A673 (cell line): Measurements from ENCODE around the gene CCDC13.

Experiments
- CTCF ChIP-seq: fragments of 300-800, 200-600 bp; sonication (generic); conservative IDR thresholded peaks from 2 replicates; pipeline ENCODE4 v1.5.1; 2017; ENCODE audit warnings: low read depth, mild to moderate bottlenecking, antibody characterized with exemption, low read length, moderate library complexity, mixed read lengths
- EZH2 ChIP-seq: fragments of 200-600 bp; sonication (generic); IDR thresholded peaks from 2 replicates; pipeline ENCODE4 v1.6.1; 2017; ENCODE audit warnings: borderline replicate concordance, low read depth, mild to moderate bottlenecking, mixed read lengths, antibody characterized with exemption, low read length; ENCODE audit not compliant: poor library complexity, severe bottlenecking

DNA sequence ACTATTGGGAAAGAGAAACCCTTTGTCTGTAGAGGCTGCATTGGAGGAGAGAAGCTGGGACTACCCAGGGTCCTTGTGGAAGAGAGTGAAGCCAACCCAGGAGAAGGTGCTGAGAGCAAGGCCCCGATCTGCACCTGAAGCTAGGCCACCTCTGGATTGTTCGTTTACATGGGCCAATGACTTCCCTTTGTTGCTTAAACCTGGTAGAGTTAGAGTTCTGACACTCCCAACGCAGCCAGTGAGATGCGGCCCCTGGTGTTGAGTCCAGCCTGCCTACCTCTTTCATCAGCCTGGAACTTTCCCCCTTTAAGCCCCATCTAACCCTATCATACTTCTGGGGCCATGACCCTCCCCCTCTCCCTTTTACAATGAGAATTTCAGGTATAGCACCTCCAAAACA lies 30.8 kb downstream of the CCDC13 start:
- TF ChIP-seq CTCF (no peak), EZH2 (no peak)
